ENCODE measurements around the gene HSD17B3. TPM values are rescaled to one million over a fixed set of nuclear protein-coding genes. Genes with fewer than 3 reads are reported as not detected.

The HSD17B3 gene
- total and polyA plus RNA-seq, 2 donors (not counting 1 experiment from before 2014, with no cell fraction given) = not detected

DNA sequence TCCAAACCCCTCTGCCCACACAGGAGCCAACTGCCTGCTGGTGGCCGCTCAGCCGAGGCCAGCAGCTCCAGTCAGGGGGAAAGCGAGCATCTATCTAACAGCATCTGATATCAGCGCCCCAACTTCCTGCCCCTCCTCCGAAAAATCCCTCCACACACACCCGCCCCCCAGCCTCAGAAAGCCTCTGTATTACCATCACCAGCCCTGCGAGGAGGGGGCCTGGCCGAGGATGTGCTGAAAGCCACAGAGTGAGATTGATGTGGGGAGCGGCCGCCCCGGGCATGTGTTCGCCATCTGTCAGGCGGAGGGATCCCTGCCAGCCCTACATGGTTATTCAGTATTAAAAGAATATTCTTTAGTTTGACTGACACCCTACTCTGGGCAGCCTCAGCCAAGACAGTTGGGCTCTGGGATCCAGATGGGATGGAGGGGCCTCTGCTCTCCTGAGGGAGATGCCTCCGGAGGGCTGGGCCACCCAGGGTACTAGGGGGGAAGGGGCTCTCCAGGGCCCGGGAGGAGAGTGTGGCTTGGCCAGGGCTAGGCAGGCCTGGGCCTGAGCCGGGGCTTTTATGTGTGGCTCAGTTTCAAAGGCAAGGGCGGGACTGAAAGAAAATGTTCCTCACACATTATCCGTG, 98.0 kb downstream of the HSD17B3 start:
- Mint-ChIP-seq H3K27ac (no peak overlapping the region), H3K27me3 (peaks cover 9% of the 10 kb centered on the region), H3K4me3 (no peak overlapping the region), H3K4me1 (no peaks in the 10 kb centered on the region), H3K9me3 (ENCODE audit: insufficient read depth) (no peaks in the 10 kb centered on the region)
- no peak overlapping the region for H3K4me2 ChIP-seq (replicated peaks; ENCODE audit: low read depth, low read length, poor library complexity, severe bottlenecking)
- ATAC-seq (ENCODE audit: low read depth) = no peak
- no peaks in the 10 kb centered on the region for H3K36me3 ChIP-seq (replicated peaks in 1 of 2; ENCODE audit: control extremely low read depth in 1 of 2, control insufficient read depth in 1 of 2, extremely low read depth in 1 of 2, insufficient read depth in 2 of 2, low read length in 1 of 2)
- H3K27ac ChIP-seq (ENCODE audit: low read length in 2 of 2) = no peak overlapping the region
- TF ChIP-seq EZH2 (IDR thresholded peaks at IDR 0.05; ENCODE audit: borderline replicate concordance, insufficient read depth, low read depth, low read length, poor library complexity, severe bottlenecking) = no peak
- no peak for TF ChIP-seq CTCF (IDR thresholded peaks at IDR 0.05)
- H3K9ac ChIP-seq (ENCODE audit: low read length) = no peak overlapping the region
- H3K27me3 ChIP-seq (replicated peaks in 1 of 4; ENCODE audit: control extremely low read depth in 1 of 4, control insufficient read depth in 3 of 4, insufficient read depth in 4 of 4, low read length in 3 of 4) = no peaks in the 10 kb centered on the region
- no peak for DNase-seq
- H3K79me2 ChIP-seq (ENCODE audit: control insufficient read depth, insufficient read depth, low read length) = no peaks in the 10 kb centered on the region
- no peak overlapping the region for H2AFZ ChIP-seq (ENCODE audit: insufficient read depth, low read depth, low read length, poor library complexity, severe bottlenecking)
- H3K9me3 ChIP-seq (ENCODE audit: control extremely low read depth in 1 of 3, control insufficient read depth in 2 of 3, insufficient read depth in 1 of 3, low read length in 2 of 3) = peaks cover 0 to 3% (median 0%) of the 10 kb centered on the region in 3 donors
- ChIA-PET CTCF (no interaction called here), POLR2A (no interaction called here)
- H3K4me3 ChIP-seq (ENCODE audit: control extremely low read depth in 1 of 5, extremely low read depth in 1 of 5, insufficient read depth in 1 of 5, low read depth in 2 of 5, low read length in 4 of 5) = no peak overlapping the region
- 98% methylated on average over 13 of the region's 18 CpGs for WGBS (ENCODE audit: insufficient coverage)
- H4K20me1 ChIP-seq (ENCODE audit: control insufficient read depth, insufficient read depth, low read length, poor library complexity, severe bottlenecking) = no peaks in the 10 kb centered on the region
- intact Hi-C loops (cut with micrococcal nuclease) = no loop called here
- H3K4me1 ChIP-seq (ENCODE audit: control insufficient read depth in 2 of 2, insufficient read depth in 2 of 2, low read length in 2 of 2) = no peaks in the 10 kb centered on the region

DNA sequence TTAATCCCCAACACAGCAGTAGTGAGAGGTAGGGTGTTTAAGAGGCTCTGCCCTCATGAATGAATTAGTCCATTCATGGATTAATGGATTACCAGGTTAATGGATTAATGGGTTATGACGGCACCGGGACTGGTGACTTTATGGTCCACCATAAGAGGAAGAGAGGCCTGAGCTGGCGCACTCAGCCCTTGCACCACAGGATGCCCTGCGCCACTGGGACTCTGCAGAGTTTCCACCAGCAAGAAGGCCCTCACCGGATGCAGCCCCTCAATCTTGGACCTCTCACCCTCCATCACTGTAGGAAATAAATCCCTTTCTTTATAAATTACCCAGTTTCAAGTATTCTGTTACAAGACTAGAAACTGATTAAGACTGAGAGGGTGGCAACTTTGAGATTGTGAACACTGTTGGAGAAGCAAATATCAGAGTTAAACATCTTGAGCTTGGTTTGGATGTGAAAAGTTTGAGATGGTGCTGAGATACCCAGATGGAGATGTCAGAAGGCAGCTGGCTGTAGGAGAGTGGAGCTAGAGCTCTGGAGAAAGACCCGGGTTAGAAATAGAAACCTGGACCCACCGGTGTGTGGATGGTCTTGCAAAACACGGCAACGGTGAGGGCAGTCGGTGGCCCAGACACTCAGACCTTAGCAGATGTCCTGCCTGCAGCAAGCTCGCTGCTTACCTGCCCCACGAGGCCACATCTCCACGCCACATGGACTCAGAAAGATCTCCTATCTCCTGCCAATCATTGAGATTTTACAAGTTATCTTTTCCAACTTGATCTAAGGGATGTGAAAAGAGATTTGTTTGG, 98.8 kb downstream of the HSD17B3 start:
- Mint-ChIP-seq H3K4me3 (no peak overlapping the region), H3K27ac (no peak overlapping the region), H3K4me1 (no peaks in the 10 kb centered on the region), H3K27me3 (peaks cover 12% of the 10 kb centered on the region), H3K9me3 (ENCODE audit: insufficient read depth) (no peaks in the 10 kb centered on the region)
- ChIA-PET CTCF (no interaction called here), POLR2A (no interaction called here)
- DNase-seq (no peak), ATAC-seq (ENCODE audit: low read depth) (no peak)
- Histone ChIP-seq H3K9ac (ENCODE audit: low read length) (no peak overlapping the region), H2AFZ (ENCODE audit: insufficient read depth, low read depth, low read length, poor library complexity, severe bottlenecking) (no peak overlapping the region), H3K27ac (ENCODE audit: low read length in 2 of 2) (no peak overlapping the region), H3K4me2 (replicated peaks; ENCODE audit: low read depth, low read length, poor library complexity, severe bottlenecking) (no peak overlapping the region), H3K4me1 (ENCODE audit: control insufficient read depth in 2 of 2, insufficient read depth in 2 of 2, low read length in 2 of 2) (no peaks in the 10 kb centered on the region), H3K4me3 (ENCODE audit: control extremely low read depth in 1 of 5, extremely low read depth in 1 of 5, insufficient read depth in 1 of 5, low read depth in 2 of 5, low read length in 4 of 5) (no peak overlapping the region), H3K9me3 (ENCODE audit: control extremely low read depth in 1 of 3, control insufficient read depth in 2 of 3, insufficient read depth in 1 of 3, low read length in 2 of 3) (peaks cover 0 to 3% (median 0%) of the 10 kb centered on the region in 3 donors), H4K20me1 (ENCODE audit: control insufficient read depth, insufficient read depth, low read length, poor library complexity, severe bottlenecking) (no peaks in the 10 kb centered on the region), H3K36me3 (replicated peaks in 1 of 2; ENCODE audit: control extremely low read depth in 1 of 2, control insufficient read depth in 1 of 2, extremely low read depth in 1 of 2, insufficient read depth in 2 of 2, low read length in 1 of 2) (no peaks in the 10 kb centered on the region), H3K79me2 (ENCODE audit: control insufficient read depth, insufficient read depth, low read length) (no peaks in the 10 kb centered on the region), H3K27me3 (replicated peaks in 1 of 4; ENCODE audit: control extremely low read depth in 1 of 4, control insufficient read depth in 3 of 4, insufficient read depth in 4 of 4, low read length in 3 of 4) (no peaks in the 10 kb centered on the region)
- TF ChIP-seq CTCF (IDR thresholded peaks at IDR 0.05) (no peak), EZH2 (IDR thresholded peaks at IDR 0.05; ENCODE audit: borderline replicate concordance, insufficient read depth, low read depth, low read length, poor library complexity, severe bottlenecking) (no peak)
- WGBS (ENCODE audit: insufficient coverage) = 88% methylated on average over 11 of the region's 13 CpGs
- intact Hi-C loops (cut with micrococcal nuclease) = no loop called here

Measured in B cell (primary cell).